Osteocyte (in vitro differentiated cells): Measurements from ENCODE around the gene NEK7. TPM values are rescaled to one million over a fixed set of nuclear protein-coding genes. Genes with fewer than 3 reads are reported as not detected.

Experiments used
- DNase-seq: peaks from one replicate; pipeline ENCODE4 v3.0.0; 2021; ENCODE audit warnings: mixed read lengths; ENCODE audit not compliant: unreplicated experiment; ENCODE audit errors: extremely low spot score
- H3K27ac Mint-ChIP-seq: one replicate; pipeline ENCODE4 v1.8.0; 2021; ENCODE audit warnings: mild to moderate bottlenecking, mixed read lengths; ENCODE audit not compliant: unreplicated experiment
- H3K27me3 Mint-ChIP-seq: one replicate; pipeline ENCODE4 v1.8.0; 2021; ENCODE audit warnings: mixed read lengths; ENCODE audit not compliant: unreplicated experiment
- H3K36me3 Mint-ChIP-seq: one replicate; pipeline ENCODE4 v1.8.0; 2021; ENCODE audit warnings: mixed read lengths; ENCODE audit not compliant: unreplicated experiment
- H3K4me1 Mint-ChIP-seq: one replicate; pipeline ENCODE4 v1.8.0; 2021; ENCODE audit warnings: mixed read lengths; ENCODE audit not compliant: unreplicated experiment
- H3K4me3 Mint-ChIP-seq: one replicate; pipeline ENCODE4 v1.8.0; 2021; ENCODE audit warnings: mild to moderate bottlenecking, moderate library complexity, mixed read lengths; ENCODE audit not compliant: unreplicated experiment
- H3K9me3 Mint-ChIP-seq: one replicate; pipeline ENCODE4 v1.8.0; 2021; ENCODE audit warnings: mixed read lengths; ENCODE audit not compliant: unreplicated experiment
- total RNA-seq: library from RNA; stranded (reverse); gene quantifications from 2 replicates; pipeline ENCODE4 v1.2.1, GENCODE V29; 2021
- TF ChIP-seq, protein P1 (sequence below): fragments of 200-600 bp; sonication (generic); IDR thresholded peaks from 2 replicates; pipeline ENCODE4 v1.5.0; 2021; ENCODE audit warnings: antibody characterized with exemption, mild to moderate bottlenecking, moderate library complexity

The NEK7 gene
- total RNA-seq, 1 donor from 2014 or later: 61.6 TPM

DNA sequence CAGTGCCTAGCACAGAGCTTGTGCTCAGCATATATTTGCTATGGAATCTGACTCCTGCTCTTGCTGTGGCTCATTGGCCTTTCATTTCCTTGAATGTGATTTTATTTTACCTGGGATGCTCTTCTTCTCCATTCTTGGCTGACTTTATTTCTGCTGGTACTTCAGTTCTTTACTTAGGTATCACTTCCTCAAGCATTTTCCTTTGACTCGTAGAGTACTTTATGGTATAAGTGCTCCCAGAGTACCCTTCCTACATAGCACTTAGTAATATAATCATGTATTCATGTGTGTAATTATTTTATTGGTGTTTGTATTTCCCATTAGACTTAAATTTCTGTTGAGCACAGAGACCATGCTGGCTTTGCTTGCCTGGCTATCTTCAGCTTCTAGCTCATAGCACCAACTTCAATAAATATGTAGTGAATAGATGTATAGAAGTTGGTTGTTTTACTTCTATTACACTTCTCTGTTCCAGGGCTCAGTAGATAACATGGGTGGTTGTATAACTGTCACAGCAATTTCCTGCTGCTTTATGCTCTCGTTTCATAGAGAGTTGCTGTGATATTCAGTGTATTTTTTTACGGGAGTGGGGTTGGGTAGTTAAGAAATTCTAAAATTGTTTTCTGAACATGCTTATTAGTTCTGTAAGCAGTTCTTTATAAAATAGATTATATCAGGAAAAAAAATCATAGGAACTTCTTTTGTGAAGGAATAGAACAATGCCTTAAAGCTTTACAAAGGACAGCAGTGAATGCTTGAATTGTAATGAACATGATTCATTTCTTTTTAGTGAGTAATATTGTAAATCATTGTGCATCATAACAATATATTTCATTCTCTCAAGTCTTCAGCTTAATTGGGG is 112.2 kb downstream of the NEK7 start:
- Mint-ChIP-seq H3K4me3 (no peak overlapping the region), H3K4me1 (peaks cover 30% of the 10 kb centered on the region)

DNA sequence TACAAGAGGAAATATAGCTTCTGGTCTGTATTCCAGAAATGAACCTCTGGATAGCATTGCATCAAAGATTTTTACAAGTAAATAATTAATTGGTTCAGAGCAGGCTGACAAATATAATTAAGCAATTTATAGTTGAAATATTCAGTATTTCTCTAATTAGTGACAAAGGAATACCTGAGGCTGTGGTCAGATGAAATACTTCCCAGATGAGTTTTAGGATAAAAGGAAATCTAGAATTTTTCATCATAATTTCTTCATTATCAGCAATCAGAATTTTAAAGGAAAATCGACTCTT is 112.8 kb downstream of the NEK7 start:
- Mint-ChIP-seq H3K9me3 (peaks cover 3% of the 10 kb centered on the region), H3K4me1 (peaks cover 31% of the 10 kb centered on the region), H3K36me3 (peaks cover 18% of the 10 kb centered on the region), H3K27ac (peak overlapping the region; percentile 10), H3K27me3 (no peaks in the 10 kb centered on the region), H3K4me3 (no peak overlapping the region)
- no peak for DNase-seq
- TF ChIP-seq, protein P1, sequence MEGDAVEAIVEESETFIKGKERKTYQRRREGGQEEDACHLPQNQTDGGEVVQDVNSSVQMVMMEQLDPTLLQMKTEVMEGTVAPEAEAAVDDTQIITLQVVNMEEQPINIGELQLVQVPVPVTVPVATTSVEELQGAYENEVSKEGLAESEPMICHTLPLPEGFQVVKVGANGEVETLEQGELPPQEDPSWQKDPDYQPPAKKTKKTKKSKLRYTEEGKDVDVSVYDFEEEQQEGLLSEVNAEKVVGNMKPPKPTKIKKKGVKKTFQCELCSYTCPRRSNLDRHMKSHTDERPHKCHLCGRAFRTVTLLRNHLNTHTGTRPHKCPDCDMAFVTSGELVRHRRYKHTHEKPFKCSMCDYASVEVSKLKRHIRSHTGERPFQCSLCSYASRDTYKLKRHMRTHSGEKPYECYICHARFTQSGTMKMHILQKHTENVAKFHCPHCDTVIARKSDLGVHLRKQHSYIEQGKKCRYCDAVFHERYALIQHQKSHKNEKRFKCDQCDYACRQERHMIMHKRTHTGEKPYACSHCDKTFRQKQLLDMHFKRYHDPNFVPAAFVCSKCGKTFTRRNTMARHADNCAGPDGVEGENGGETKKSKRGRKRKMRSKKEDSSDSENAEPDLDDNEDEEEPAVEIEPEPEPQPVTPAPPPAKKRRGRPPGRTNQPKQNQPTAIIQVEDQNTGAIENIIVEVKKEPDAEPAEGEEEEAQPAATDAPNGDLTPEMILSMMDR: no peak

More for the DNA sequence above, 112.2 kb downstream of the NEK7 start:
- TF ChIP-seq, protein P1: no peak
- peaks cover 16% of the 10 kb centered on the region for H3K36me3 Mint-ChIP-seq
- H3K9me3 Mint-ChIP-seq: peaks cover 3% of the 10 kb centered on the region
- no peak for DNase-seq
- peak overlapping the region; percentile 10 for H3K27ac Mint-ChIP-seq
- H3K27me3 Mint-ChIP-seq: no peaks in the 10 kb centered on the region

DNA sequence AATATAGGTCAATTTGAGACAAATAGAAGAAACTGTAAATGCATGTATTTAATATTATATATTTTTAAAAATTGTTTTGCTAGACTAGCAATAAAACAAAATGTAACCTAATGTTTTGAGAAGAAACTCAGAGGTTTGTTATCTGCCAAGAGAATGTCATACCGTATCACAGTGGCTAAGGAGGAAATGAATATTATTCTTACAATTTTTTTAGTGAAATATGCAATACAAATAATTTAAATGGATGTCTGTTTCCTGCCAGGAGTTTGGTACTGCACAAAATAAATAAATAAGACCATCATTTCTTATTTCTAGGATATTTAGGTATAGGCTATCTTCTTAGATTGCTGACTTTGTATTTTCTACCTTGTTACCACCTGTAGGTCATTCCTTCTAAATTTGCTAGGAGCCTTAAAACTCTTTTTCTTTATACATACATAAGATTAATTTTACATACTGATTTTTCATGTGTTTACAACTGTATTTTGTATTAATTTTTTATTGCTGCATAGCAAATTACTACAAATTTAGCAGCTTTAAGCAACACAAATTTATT is 113.6 kb downstream of the NEK7 start:
- TF ChIP-seq, protein P1: no peak
- Mint-ChIP-seq H3K9me3 (peaks cover 3% of the 10 kb centered on the region), H3K36me3 (peaks cover 13% of the 10 kb centered on the region), H3K4me3 (no peak overlapping the region), H3K27me3 (no peaks in the 10 kb centered on the region), H3K4me1 (peaks cover 31% of the 10 kb centered on the region), H3K27ac (peak overlapping the region; percentile 29)
- no peak for DNase-seq

DNA sequence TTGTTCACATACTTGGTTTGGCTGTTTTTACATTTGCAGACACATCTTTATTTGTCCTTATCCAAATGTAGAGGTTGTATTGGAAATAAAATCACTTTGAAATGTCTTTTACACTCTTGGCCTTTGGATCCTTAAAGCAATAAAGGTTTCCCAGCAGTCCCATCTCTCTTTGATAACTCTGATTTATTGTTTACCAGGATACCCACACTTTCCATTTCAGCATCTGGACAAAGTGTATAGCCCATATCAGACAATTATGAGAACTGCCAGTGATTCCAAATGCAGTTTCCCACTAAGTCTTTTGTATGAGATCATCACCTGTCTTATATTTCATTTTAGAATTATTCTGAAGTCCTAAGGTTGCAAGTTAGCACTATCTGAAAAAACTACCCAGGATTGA is 114.7 kb downstream of the NEK7 start:
- no peaks in the 10 kb centered on the region for H3K27me3 Mint-ChIP-seq
- H3K9me3 Mint-ChIP-seq: peaks cover 3% of the 10 kb centered on the region
- H3K4me1 Mint-ChIP-seq: peaks cover 35% of the 10 kb centered on the region
- peak overlapping the region; percentile 3 for H3K27ac Mint-ChIP-seq
- DNase-seq: no peak
- TF ChIP-seq, protein P1: no peak
- peaks cover 12% of the 10 kb centered on the region for H3K36me3 Mint-ChIP-seq
- no peak overlapping the region for H3K4me3 Mint-ChIP-seq

DNA sequence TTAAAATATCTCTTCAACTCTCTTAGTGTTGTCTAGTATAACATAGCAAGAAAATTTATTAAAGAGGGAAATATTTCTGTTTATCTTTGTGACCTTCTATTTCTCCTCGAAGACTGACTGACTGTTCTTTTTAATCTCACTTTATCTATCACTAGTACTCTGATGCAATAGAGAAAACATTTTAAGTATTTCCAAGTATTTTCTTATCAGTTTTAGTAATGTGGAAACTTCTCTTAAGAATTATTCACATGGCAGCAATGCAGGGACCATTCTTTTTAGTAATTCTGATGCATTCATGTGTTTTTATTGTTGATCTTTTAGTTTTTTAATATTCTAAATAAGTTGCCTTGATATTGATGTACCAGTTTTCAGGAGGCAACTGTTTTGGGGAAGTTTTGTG is 115.7 kb downstream of the NEK7 start:
- no peak for DNase-seq
- Mint-ChIP-seq H3K36me3 (peaks cover 12% of the 10 kb centered on the region), H3K9me3 (peaks cover 3% of the 10 kb centered on the region)

More for the DNA sequence above, 115.7 kb downstream of the NEK7 start:
- TF ChIP-seq, protein P1: no peak
- H3K27me3 Mint-ChIP-seq: no peaks in the 10 kb centered on the region
- peaks cover 35% of the 10 kb centered on the region for H3K4me1 Mint-ChIP-seq
- H3K4me3 Mint-ChIP-seq: no peak overlapping the region
- H3K27ac Mint-ChIP-seq: peak overlapping the region; percentile 50
